Panc1 (cell line): ENCODE data around the gene STARD13. TPM values are rescaled to one million over a fixed set of nuclear protein-coding genes. Genes with fewer than 3 reads are reported as not detected.

Experiments used
- ATAC-seq: fragments of 200-7000 bp; cut with Tn5 transposase; 2 replicates; pipeline ENCODE4 v1.9.1; 2020; ENCODE audit warnings: mild to moderate bottlenecking, moderate library complexity
- BruUV-seq: library from RNA; stranded (reverse); fragments of 400-500 nt; replicated peaks from 2 replicates; lab custom pipeline; 2021; lab: Mats Ljungman, UMichigan
- CTCF ChIA-PET: fragments of 300-600 bp; sonication (Branson Sonifier 250); formaldehyde crosslinking; loops from one replicate; lab custom pipeline; 2022; ENCODE audit warnings: antibody characterized with exemption; lab: Charles Lee
- POLR2A ChIA-PET: fragments of 300-600 bp; sonication (Branson Sonifier 250); formaldehyde crosslinking; loops from one replicate; lab custom pipeline; 2022; ENCODE audit warnings: antibody characterized with exemption; lab: Charles Lee
- DNase-seq: peaks from one replicate; pipeline ENCODE4 v3.0.0-alpha.2; 2010; ENCODE audit warnings: low read depth, low spot score
- H3K27ac ChIP-seq: 2 replicates; pipeline ENCODE4 v1.5.1; 2011; ENCODE audit warnings: mild to moderate bottlenecking, low read length, inconsistent platforms
- H3K27me3 ChIP-seq: fragments of 200-500 bp; sonication (Bioruptor generic); 2 replicates; pipeline ENCODE4 v1.6.0; 2014; ENCODE audit warnings: low read length, inconsistent platforms; ENCODE audit not compliant: control insufficient read depth, insufficient read depth
- H3K36me3 ChIP-seq: fragments of 200-500 bp; sonication (Bioruptor generic); 2 replicates; pipeline ENCODE4 v1.5.1; 2014; ENCODE audit warnings: inconsistent platforms, mild to moderate bottlenecking, low read length, moderate library complexity; ENCODE audit not compliant: control insufficient read depth, insufficient read depth
- H3K4me1 ChIP-seq: 2 replicates; pipeline ENCODE4 v1.5.1; 2011; ENCODE audit warnings: inconsistent platforms, mild to moderate bottlenecking, low read length, moderate library complexity; ENCODE audit not compliant: control insufficient read depth, insufficient read depth
- H3K4me3 ChIP-seq, 2 experiments: 2 replicates each; pipeline ENCODE4 v1.5.1; 2011 to 2012; ENCODE audit warnings: low read depth in 2 of 2, low read length in 2 of 2, mild to moderate bottlenecking in 2 of 2, inconsistent platforms in 1 of 2, moderate library complexity in 1 of 2
- H3K9me3 ChIP-seq: fragments of 200-500 bp; sonication (Bioruptor generic); 2 replicates; pipeline ENCODE4 v1.5.1; 2014; ENCODE audit warnings: low read depth, mild to moderate bottlenecking, inconsistent platforms, low read length, moderate library complexity; ENCODE audit not compliant: control insufficient read depth, insufficient read depth
- CTCF ChIP-seq: fragments of 450-650 bp; IDR thresholded peaks from 2 replicates; pipeline ENCODE4 v1.5.1; 2017; ENCODE audit warnings: mild to moderate bottlenecking
- POLR2AphosphoS5 ChIP-seq: IDR thresholded peaks from 2 replicates; pipeline ENCODE4 v1.6.1; 2012; ENCODE audit warnings: mild to moderate bottlenecking, low read depth, low read length, moderate library complexity
- REST ChIP-seq, 2 experiments: IDR thresholded peaks; 2 replicates each; pipeline ENCODE4 v1.6.1; 2011 to 2012; ENCODE audit warnings: low read depth in 2 of 2, control low read depth in 1 of 2, low read length in 1 of 2, mild to moderate bottlenecking in 1 of 2, moderate library complexity in 1 of 2; ENCODE audit not compliant: insufficient read depth in 1 of 2
- SIN3A ChIP-seq: IDR thresholded peaks from 2 replicates; pipeline ENCODE4 v1.6.1; 2012; ENCODE audit warnings: low read depth, mild to moderate bottlenecking, low read length, moderate library complexity, borderline replicate concordance; ENCODE audit not compliant: insufficient read depth
- TCF7L2 ChIP-seq: IDR thresholded peaks from 2 replicates; pipeline ENCODE4 v1.6.1; 2011; ENCODE audit warnings: mild to moderate bottlenecking, low read depth, low read length, inconsistent platforms
- in situ Hi-C: cut with HindIII; loops from 2 replicates; pipeline ENCODE4 v1.10.0; 2016; ENCODE audit warnings: low sequenced_read_pairs, low pct_unique_long_range_greater_than_20kb
- intact Hi-C: fragments of 100-400 bp; cut with micrococcal nuclease; formaldehyde crosslinking; loops from one replicate; pipeline ENCODE4 v1.10.0; 2022; ENCODE audit not compliant: unreplicated experiment
- total RNA-seq: library from RNA; stranded (reverse); gene quantifications from one replicate; pipeline ENCODE4 v1.2.1, GENCODE V29; 2021; ENCODE audit not compliant: unreplicated experiment

Gene STARD13
- total RNA-seq, 1 experiment from 2014 or later: 6.5 TPM

- H3K4me1 ChIP-seq: no peaks in the 10 kb centered on the region
- CTCF ChIA-PET: no interaction called here
- ATAC-seq (no peak), DNase-seq (no peak)
- in situ Hi-C loops (no loop called here), intact Hi-C loops (no loop called here)
- no TSS peak for BruUV-seq
- POLR2A ChIA-PET: no interaction called here
- H3K27me3 ChIP-seq: no peaks in the 10 kb centered on the region
- H3K36me3 ChIP-seq: no peaks in the 10 kb centered on the region
- H3K4me3 ChIP-seq: no peak overlapping the region
- H3K9me3 ChIP-seq: no peaks in the 10 kb centered on the region
- no peak overlapping the region for H3K27ac ChIP-seq
- TF ChIP-seq POLR2AphosphoS5 (no peak), TCF7L2 (no peak), CTCF (no peak), REST (IDR thresholded peaks at IDR 0.05; ENCODE audit: insufficient read depth in 1 of 2, low read depth in 2 of 2, low read length in 1 of 2) (no peak), SIN3A (no peak)
Measured at GRCh38 chr13:33080972-33081590, 204.5 kb downstream of the STARD13 start.

- Histone ChIP-seq H3K27ac (no peak overlapping the region), H3K27me3 (no peaks in the 10 kb centered on the region), H3K36me3 (no peaks in the 10 kb centered on the region), H3K4me3 (no peak overlapping the region), H3K4me1 (no peaks in the 10 kb centered on the region), H3K9me3 (no peaks in the 10 kb centered on the region)
- intact Hi-C loops (no loop called here), in situ Hi-C loops (no loop called here)
- ChIA-PET CTCF (no interaction called here), POLR2A (no interaction called here)
- no peak for ATAC-seq
- BruUV-seq: no TSS peak
- no peak for DNase-seq
- TF ChIP-seq TCF7L2: no peak
- TF ChIP-seq POLR2AphosphoS5: no peak
- no peak for TF ChIP-seq CTCF
- no peak for TF ChIP-seq REST (IDR thresholded peaks at IDR 0.05; ENCODE audit: insufficient read depth in 1 of 2, low read depth in 2 of 2, low read length in 1 of 2)
- no peak for TF ChIP-seq SIN3A
Measured at GRCh38 chr13:33079960-33080359, 205.6 kb downstream of the STARD13 start.
